Brain microvascular endothelial cell (primary cell): ENCODE data around the gene ESYT2.

ENCODE experiments used
- DNase-seq: peaks from one replicate; pipeline ENCODE4 v3.0.0-alpha.2; 2020
- H3K27ac ChIP-seq: fragments of 250-450 bp; sonication (Bioruptor Pico); 2 replicates; pipeline ENCODE4 v1.5.1; 2020; ENCODE audit warnings: mild to moderate bottlenecking, moderate library complexity
- H3K27me3 ChIP-seq: fragments of 250-450 bp; sonication (Bioruptor Pico); replicated peaks from 2 replicates; pipeline ENCODE4 v1.5.1; 2020; ENCODE audit warnings: mild to moderate bottlenecking
- H3K36me3 ChIP-seq: fragments of 250-450 bp; sonication (Bioruptor Pico); replicated peaks from 2 replicates; pipeline ENCODE4 v1.5.1; 2020; ENCODE audit warnings: mild to moderate bottlenecking
- H3K4me3 ChIP-seq: 2 replicates; pipeline ENCODE4 v1.5.1; 2011; ENCODE audit warnings: low read depth, mild to moderate bottlenecking, control low read depth, low read length, moderate library complexity
- in situ Hi-C: cut with HindIII; loops from 2 replicates; pipeline ENCODE4 v1.10.0; 2017; ENCODE audit warnings: low sequenced_read_pairs, low pct_ligation_motif_present
- TF ChIP-seq, protein P1 (sequence below): IDR thresholded peaks from 2 replicates; pipeline ENCODE4 v1.5.1; 2011; ENCODE audit warnings: low read depth, mild to moderate bottlenecking, moderate library complexity, low read length, control low read depth, inconsistent platforms; ENCODE audit errors: missing control alignments

Gene ESYT2

DNA sequence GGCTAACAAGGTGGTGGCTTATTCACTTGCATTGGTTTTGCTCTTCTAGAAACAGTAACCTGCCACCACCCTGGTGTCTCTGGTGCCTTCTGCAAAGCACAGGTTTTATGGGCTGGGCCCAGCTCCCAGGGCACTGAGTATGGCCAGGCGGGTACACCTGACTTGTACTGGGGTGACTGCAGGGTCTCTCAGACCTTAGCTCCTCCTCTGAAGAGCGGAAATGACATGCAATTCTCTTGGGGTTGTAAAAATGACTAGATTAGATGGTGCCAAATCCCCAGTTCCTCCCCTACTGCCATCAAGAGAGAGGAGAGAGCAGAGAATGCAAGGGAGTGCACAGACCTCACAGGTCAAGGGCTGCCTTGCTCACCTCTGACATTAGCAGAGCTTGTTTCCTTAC, 14.7 kb downstream of the ESYT2 start:
- DNase-seq: no peak
- TF ChIP-seq, protein P1, sequence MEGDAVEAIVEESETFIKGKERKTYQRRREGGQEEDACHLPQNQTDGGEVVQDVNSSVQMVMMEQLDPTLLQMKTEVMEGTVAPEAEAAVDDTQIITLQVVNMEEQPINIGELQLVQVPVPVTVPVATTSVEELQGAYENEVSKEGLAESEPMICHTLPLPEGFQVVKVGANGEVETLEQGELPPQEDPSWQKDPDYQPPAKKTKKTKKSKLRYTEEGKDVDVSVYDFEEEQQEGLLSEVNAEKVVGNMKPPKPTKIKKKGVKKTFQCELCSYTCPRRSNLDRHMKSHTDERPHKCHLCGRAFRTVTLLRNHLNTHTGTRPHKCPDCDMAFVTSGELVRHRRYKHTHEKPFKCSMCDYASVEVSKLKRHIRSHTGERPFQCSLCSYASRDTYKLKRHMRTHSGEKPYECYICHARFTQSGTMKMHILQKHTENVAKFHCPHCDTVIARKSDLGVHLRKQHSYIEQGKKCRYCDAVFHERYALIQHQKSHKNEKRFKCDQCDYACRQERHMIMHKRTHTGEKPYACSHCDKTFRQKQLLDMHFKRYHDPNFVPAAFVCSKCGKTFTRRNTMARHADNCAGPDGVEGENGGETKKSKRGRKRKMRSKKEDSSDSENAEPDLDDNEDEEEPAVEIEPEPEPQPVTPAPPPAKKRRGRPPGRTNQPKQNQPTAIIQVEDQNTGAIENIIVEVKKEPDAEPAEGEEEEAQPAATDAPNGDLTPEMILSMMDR: no peak

DNA sequence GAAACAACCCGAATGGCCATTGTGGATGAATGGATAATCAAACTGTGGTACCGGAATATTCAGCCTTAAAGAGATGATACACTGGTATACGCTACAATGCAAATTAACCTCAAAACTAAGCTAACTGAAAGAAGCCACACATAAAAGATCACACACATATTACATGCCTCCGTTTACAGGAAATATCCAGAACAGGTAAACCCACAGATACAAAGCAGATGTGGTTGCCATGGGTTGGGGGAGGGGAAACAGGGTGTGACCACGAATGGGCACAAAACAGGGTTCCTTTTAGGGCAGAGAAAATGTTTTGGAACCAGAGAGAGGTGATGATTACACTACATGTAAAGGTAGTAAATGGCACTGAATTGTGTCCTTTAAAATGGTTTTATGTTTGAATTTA, 16.6 kb downstream of the ESYT2 start:
- TF ChIP-seq, protein P1: no peak
- H3K27ac ChIP-seq: no peak overlapping the region
- no peak for DNase-seq
- H3K4me3 ChIP-seq: no peak overlapping the region
- peaks cover 7% of the 10 kb centered on the region for H3K36me3 ChIP-seq
- in situ Hi-C loops: no loop called here
- no peaks in the 10 kb centered on the region for H3K27me3 ChIP-seq

More for the DNA sequence above, 14.7 kb downstream of the ESYT2 start:
- Histone ChIP-seq H3K36me3 (no peaks in the 10 kb centered on the region), H3K4me3 (no peak overlapping the region), H3K27me3 (no peaks in the 10 kb centered on the region), H3K27ac (peak overlapping the region; percentile 50)
- in situ Hi-C loops: no loop called here

GRCh38 chr7:158811894-158812293, 17.4 kb downstream of the ESYT2 start:
- no peaks in the 10 kb centered on the region for H3K27me3 ChIP-seq
- DNase-seq: no peak
- H3K27ac ChIP-seq: peak overlapping the region; percentile 62
- TF ChIP-seq, protein P1: no peak
- H3K4me3 ChIP-seq: no peak overlapping the region
- H3K36me3 ChIP-seq: peaks cover 10% of the 10 kb centered on the region
- in situ Hi-C loops: no loop called here

GRCh38 chr7:158811461-158811860, 17.8 kb downstream of the ESYT2 start:
- in situ Hi-C loops: no loop called here
- Histone ChIP-seq H3K4me3 (no peak overlapping the region), H3K27ac (peak overlapping the region; percentile 62), H3K36me3 (peaks cover 10% of the 10 kb centered on the region), H3K27me3 (no peaks in the 10 kb centered on the region)
- TF ChIP-seq, protein P1: no peak
- DNase-seq: peak; percentile 65

- Histone ChIP-seq H3K27ac (no peak overlapping the region), H3K27me3 (no peaks in the 10 kb centered on the region), H3K36me3 (peaks cover 10% of the 10 kb centered on the region), H3K4me3 (no peak overlapping the region)
- in situ Hi-C loops: no loop called here
- TF ChIP-seq, protein P1: no peak
- no peak for DNase-seq
Observed at GRCh38 chr7:158810846-158811245, 18.5 kb downstream of the ESYT2 start.

- H3K27ac ChIP-seq: no peak overlapping the region
Observed at GRCh38 chr7:158809596-158809995, 19.7 kb downstream of the ESYT2 start.

More at GRCh38 chr7:158809596-158809995, 19.7 kb downstream of the ESYT2 start:
- no peaks in the 10 kb centered on the region for H3K27me3 ChIP-seq
- in situ Hi-C loops: no loop called here
- H3K4me3 ChIP-seq: no peak overlapping the region
- no peak for DNase-seq
- H3K36me3 ChIP-seq: peaks cover 10% of the 10 kb centered on the region
- TF ChIP-seq, protein P1: no peak
